Endothelial cell (in vitro differentiated cells): ENCODE results near the gene GPR17. TPM values are rescaled to one million over a fixed set of nuclear protein-coding genes. Genes with fewer than 3 reads are reported as not detected.

Experiments used
- DNase-seq: peaks from one replicate; pipeline ENCODE4 v3.0.0; 2021; ENCODE audit warnings: low spot score
- H3K27ac Mint-ChIP-seq: one replicate; pipeline ENCODE4 v1.8.0; 2021; ENCODE audit warnings: mixed read lengths, inconsistent platforms; ENCODE audit not compliant: unreplicated experiment
- H3K27me3 Mint-ChIP-seq: one replicate; pipeline ENCODE4 v1.8.0; 2021; ENCODE audit warnings: mild to moderate bottlenecking, moderate library complexity, mixed read lengths, inconsistent platforms; ENCODE audit not compliant: unreplicated experiment
- H3K36me3 Mint-ChIP-seq: one replicate; pipeline ENCODE4 v1.8.0; 2021; ENCODE audit warnings: mild to moderate bottlenecking, low read depth, mixed read lengths, inconsistent platforms; ENCODE audit not compliant: unreplicated experiment
- H3K4me1 Mint-ChIP-seq: one replicate; pipeline ENCODE4 v1.8.0; 2021; ENCODE audit warnings: mild to moderate bottlenecking, mixed read lengths, inconsistent platforms; ENCODE audit not compliant: unreplicated experiment
- H3K4me3 Mint-ChIP-seq: one replicate; pipeline ENCODE4 v1.8.0; 2021; ENCODE audit warnings: mild to moderate bottlenecking, mixed read lengths, inconsistent platforms; ENCODE audit not compliant: unreplicated experiment
- H3K9me3 Mint-ChIP-seq: one replicate; pipeline ENCODE4 v1.8.0; 2021; ENCODE audit warnings: mixed read lengths, inconsistent platforms; ENCODE audit not compliant: unreplicated experiment
- long read RNA-seq: library from polyadenylated mRNA; unstranded; transcript quantifications from one replicate; pipeline ENCODE4 v2.0.0, GENCODE V29; 2020; ENCODE audit not compliant: unreplicated experiment
- total RNA-seq: library from RNA; stranded (reverse); fragmentation: NEBNext Ultra II Directional; extraction: Animal tissue kit (Norgen Biotek cat#: 25700); gene quantifications from one replicate; pipeline ENCODE4 v1.2.1, GENCODE V29; 2021; ENCODE audit not compliant: unreplicated experiment
- TF ChIP-seq, protein P1 (sequence below): fragments of 200-600 bp; sonication (generic); IDR thresholded peaks from one replicate; pipeline ENCODE4 v1.5.0; 2021; ENCODE audit warnings: antibody characterized with exemption; ENCODE audit not compliant: unreplicated experiment

GPR17 gene, protein sequence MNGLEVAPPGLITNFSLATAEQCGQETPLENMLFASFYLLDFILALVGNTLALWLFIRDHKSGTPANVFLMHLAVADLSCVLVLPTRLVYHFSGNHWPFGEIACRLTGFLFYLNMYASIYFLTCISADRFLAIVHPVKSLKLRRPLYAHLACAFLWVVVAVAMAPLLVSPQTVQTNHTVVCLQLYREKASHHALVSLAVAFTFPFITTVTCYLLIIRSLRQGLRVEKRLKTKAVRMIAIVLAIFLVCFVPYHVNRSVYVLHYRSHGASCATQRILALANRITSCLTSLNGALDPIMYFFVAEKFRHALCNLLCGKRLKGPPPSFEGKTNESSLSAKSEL
- total RNA-seq, result 0.15 TPM
- long read RNA-seq, result 0 reads

DNA sequence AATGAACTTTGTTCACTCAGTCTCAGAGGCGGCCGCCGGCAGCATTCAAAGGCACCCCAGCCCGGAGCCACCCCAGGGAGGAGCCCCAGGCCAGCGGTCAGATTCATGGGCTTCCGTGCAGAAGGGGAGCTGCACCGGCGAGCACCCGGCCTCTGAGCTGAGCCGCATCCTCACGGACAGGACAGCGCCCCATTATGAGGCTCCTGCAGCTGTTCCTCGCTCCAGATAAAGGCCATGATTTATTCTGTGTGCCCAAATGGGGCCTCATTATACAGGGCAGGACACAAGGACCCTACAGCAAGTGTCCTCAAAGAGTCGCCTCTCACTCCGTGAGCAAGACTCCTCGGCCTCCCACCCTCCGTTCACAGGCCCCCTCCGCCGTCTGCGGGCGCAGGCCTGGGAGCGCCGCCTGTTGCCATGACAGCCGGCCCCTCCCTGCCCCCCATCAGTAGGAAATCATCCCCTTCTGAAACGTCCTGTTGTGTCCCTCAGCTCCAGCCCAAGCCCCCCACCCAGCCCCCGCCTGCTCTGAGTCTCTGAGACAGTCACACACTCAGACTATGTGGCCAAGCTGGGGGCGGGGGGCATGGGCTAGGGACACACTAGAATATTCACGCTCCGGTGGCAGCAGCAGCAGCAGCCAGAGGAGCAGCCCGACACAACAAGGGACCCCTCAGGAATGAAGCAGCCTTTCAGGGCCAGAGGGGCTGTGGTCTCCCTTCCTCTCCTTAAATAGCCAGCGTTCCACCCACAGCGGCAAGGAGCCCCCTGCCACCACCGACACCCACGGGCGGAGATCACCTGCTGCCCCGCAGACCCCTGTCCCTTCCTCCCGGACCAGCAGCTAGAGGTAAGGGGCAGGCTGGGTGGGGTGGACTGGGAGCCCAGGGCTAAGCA, at the start of gene GPR17:
TSS of gene GPR17 (plus strand) at position 759 of the 897 bp plus-strand sequence. CDS start 4,583 bp downstream, outside the sequence.
- peaks cover 9% of the 10 kb centered on the region for H3K36me3 Mint-ChIP-seq
- peaks cover 12% of the 10 kb centered on the region for H3K27me3 Mint-ChIP-seq
- H3K4me1 Mint-ChIP-seq, result peaks cover 12% of the 10 kb centered on the region
- no peaks in the 10 kb centered on the region for H3K9me3 Mint-ChIP-seq
- peak within 1 kb of the TSS; percentile 61 for H3K27ac Mint-ChIP-seq
- TF ChIP-seq, protein P1, sequence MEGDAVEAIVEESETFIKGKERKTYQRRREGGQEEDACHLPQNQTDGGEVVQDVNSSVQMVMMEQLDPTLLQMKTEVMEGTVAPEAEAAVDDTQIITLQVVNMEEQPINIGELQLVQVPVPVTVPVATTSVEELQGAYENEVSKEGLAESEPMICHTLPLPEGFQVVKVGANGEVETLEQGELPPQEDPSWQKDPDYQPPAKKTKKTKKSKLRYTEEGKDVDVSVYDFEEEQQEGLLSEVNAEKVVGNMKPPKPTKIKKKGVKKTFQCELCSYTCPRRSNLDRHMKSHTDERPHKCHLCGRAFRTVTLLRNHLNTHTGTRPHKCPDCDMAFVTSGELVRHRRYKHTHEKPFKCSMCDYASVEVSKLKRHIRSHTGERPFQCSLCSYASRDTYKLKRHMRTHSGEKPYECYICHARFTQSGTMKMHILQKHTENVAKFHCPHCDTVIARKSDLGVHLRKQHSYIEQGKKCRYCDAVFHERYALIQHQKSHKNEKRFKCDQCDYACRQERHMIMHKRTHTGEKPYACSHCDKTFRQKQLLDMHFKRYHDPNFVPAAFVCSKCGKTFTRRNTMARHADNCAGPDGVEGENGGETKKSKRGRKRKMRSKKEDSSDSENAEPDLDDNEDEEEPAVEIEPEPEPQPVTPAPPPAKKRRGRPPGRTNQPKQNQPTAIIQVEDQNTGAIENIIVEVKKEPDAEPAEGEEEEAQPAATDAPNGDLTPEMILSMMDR, result no peak
- DNase-seq, result no peak
- no peak within 1 kb of the TSS for H3K4me3 Mint-ChIP-seq

DNA sequence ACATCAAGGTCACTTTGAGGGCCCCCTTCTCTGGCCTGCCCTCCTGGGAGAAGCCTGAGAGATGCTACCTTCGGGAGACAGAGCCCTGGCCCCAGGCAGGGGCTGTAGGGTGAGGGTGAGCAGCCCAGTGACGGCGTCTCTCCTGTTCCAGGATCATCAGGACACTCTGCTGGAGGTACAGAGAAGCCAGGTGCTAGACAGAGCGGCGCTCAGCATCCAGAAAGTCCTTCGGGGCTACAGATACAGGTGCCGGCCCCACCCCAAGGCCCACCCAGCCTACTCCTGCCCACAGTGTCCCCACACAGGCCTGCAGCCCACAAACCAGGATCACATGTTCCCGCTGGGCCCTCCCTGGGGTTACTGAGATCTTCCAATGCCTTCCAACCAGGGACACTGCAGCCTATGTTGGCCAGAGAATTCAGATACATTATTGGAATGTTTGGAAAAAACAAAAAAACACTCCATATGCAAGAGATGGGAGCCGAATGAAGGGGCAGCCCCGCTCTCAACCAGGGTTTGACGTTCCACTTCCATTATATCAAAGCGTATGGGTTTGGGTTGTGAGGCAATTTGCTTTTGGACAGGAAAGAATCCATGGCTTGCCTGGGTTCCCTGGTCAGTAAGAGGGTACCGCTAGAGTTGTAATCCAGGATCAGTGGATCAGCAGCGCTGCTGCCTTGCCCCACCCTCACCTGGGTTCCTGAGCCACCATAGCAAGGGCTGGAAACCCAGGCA, 49.5 kb upstream of the GPR17 start:
- no peak for DNase-seq
- Mint-ChIP-seq H3K36me3 (no peaks in the 10 kb centered on the region), H3K9me3 (no peaks in the 10 kb centered on the region), H3K27ac (no peak overlapping the region), H3K4me3 (no peak overlapping the region), H3K27me3 (peaks cover 2% of the 10 kb centered on the region), H3K4me1 (no peaks in the 10 kb centered on the region)
- TF ChIP-seq, protein P1, result no peak

DNA sequence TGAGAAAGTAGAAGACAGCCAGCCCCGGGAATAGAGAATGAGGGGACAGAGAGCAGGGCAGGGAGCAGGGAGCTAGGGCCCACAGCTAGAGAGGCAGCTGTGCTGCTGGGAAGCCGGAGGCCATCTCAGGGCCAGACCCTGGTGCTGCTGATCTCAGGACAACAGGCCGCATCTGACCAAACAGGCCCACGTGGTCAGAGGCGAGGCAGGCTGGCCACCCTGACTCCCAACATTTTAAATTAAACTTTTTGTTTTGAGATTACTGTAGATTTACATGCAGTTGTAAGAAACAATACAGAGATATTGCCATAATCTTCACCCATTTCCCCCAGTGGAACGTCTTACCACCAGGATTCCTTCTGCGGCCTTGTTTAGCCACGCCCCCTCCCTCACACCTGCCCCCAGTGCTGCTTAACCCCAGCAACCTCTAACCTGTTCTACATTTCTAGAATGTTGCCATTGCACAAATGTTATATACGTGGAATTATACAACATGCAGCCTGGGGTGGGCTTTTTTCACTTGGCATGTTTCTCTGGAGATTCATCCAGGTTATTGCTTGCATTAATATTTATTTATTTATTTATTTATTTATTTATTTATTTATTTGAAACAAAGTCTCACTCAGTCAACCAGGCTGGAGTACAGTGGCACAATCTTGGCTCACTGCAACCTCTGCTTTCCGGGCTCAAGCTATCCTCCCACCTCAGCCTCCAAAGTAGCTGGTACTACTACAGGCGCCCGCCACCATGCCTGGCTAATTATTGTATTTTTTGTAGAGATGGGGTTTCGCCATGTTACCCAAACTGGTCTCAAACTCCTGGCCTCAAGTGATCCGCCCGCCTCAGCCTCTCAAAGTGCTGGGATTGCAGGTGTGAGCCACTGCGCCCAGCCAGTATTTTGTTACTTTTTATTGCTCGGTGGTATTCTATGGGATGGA, 48.6 kb upstream of the GPR17 start:
- Mint-ChIP-seq H3K27me3 (peaks cover 2% of the 10 kb centered on the region), H3K4me3 (no peak overlapping the region), H3K36me3 (no peaks in the 10 kb centered on the region), H3K4me1 (no peaks in the 10 kb centered on the region), H3K9me3 (no peaks in the 10 kb centered on the region), H3K27ac (no peak overlapping the region)
- TF ChIP-seq, protein P1, result no peak
- no peak for DNase-seq

DNA sequence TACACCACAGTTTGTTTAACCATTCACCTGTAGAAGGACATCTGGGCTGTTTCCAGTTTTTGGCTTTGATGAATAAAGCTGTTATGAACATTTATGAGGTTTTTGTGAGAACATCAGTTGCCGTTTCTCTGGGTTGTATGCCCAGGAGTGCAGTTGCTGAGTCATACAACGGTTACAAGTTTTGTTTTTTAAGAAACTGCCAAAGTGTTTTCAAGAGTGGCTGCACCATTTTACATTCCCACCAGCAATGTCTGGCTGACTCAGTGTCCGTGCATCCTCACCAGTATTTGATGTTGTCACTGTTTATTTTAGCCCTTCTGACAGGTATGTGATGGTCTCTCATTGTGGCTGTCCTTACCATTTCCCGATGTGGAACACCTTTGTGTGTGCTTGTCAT, 48.0 kb upstream of the GPR17 start:
- Mint-ChIP-seq H3K9me3 (no peaks in the 10 kb centered on the region), H3K27ac (no peak overlapping the region), H3K4me3 (no peak overlapping the region), H3K36me3 (no peaks in the 10 kb centered on the region), H3K4me1 (no peaks in the 10 kb centered on the region), H3K27me3 (peaks cover 2% of the 10 kb centered on the region)
- TF ChIP-seq, protein P1, result no peak
- DNase-seq, result no peak
